ENCODE measurements around the gene LRP1B. TPM values are rescaled to one million over a fixed set of nuclear protein-coding genes. Genes with fewer than 3 reads are reported as not detected.

The LRP1B gene
- total and polyA plus RNA-seq, 2 donors (not counting 1 experiment from before 2014, with no cell fraction given), result not detected

- ChIA-PET POLR2A (no interaction called here), CTCF (no interaction called here)
- TF ChIP-seq EZH2 (IDR thresholded peaks at IDR 0.05; ENCODE audit: borderline replicate concordance, insufficient read depth, low read depth, low read length, poor library complexity, severe bottlenecking) (no peak), CTCF (IDR thresholded peaks at IDR 0.05) (no peak)
- Histone ChIP-seq H3K4me1 (ENCODE audit: control insufficient read depth in 2 of 2, insufficient read depth in 2 of 2, low read length in 2 of 2) (no peaks in the 10 kb centered on the region), H3K4me2 (replicated peaks; ENCODE audit: low read depth, low read length, poor library complexity, severe bottlenecking) (no peak overlapping the region), H2AFZ (ENCODE audit: insufficient read depth, low read depth, low read length, poor library complexity, severe bottlenecking) (no peak overlapping the region), H3K36me3 (replicated peaks in 1 of 2; ENCODE audit: control extremely low read depth in 1 of 2, control insufficient read depth in 1 of 2, extremely low read depth in 1 of 2, insufficient read depth in 2 of 2, low read length in 1 of 2) (no peaks in the 10 kb centered on the region), H4K20me1 (ENCODE audit: control insufficient read depth, insufficient read depth, low read length, poor library complexity, severe bottlenecking) (no peaks in the 10 kb centered on the region), H3K79me2 (ENCODE audit: control insufficient read depth, insufficient read depth, low read length) (no peaks in the 10 kb centered on the region), H3K9ac (ENCODE audit: low read length) (no peak overlapping the region), H3K9me3 (ENCODE audit: control extremely low read depth in 1 of 3, control insufficient read depth in 2 of 3, insufficient read depth in 1 of 3, low read length in 2 of 3) (no peaks in the 10 kb centered on the region), H3K27ac (ENCODE audit: low read length in 2 of 2) (no peak overlapping the region), H3K27me3 (replicated peaks in 1 of 4; ENCODE audit: control extremely low read depth in 1 of 4, control insufficient read depth in 3 of 4, insufficient read depth in 4 of 4, low read length in 3 of 4) (no peaks in the 10 kb centered on the region), H3K4me3 (ENCODE audit: control extremely low read depth in 1 of 5, extremely low read depth in 1 of 5, insufficient read depth in 1 of 5, low read depth in 2 of 5, low read length in 4 of 5) (no peak overlapping the region)
- no peak overlapping the region for H3K27ac Mint-ChIP-seq
- no peak for DNase-seq
- no peak for ATAC-seq (ENCODE audit: low read depth)
- peaks cover 3% of the 10 kb centered on the region for H3K27me3 Mint-ChIP-seq
- H3K4me1 Mint-ChIP-seq, result no peaks in the 10 kb centered on the region
- H3K9me3 Mint-ChIP-seq (ENCODE audit: insufficient read depth), result no peaks in the 10 kb centered on the region
- H3K4me3 Mint-ChIP-seq, result no peak overlapping the region
- intact Hi-C loops (cut with micrococcal nuclease), result no loop called here
- 84% methylated on average over 2 of the region's 2 CpGs for WGBS (ENCODE audit: insufficient coverage)
Observed at GRCh38 chr2:142144547-142144946, 13.7 kb upstream of the LRP1B start.

- POLR2A ChIA-PET, result no interaction called here
- H3K27ac Mint-ChIP-seq, result no peak overlapping the region
- Histone ChIP-seq H3K27me3 (replicated peaks in 1 of 4; ENCODE audit: control extremely low read depth in 1 of 4, control insufficient read depth in 3 of 4, insufficient read depth in 4 of 4, low read length in 3 of 4) (no peaks in the 10 kb centered on the region), H3K4me3 (ENCODE audit: control extremely low read depth in 1 of 5, extremely low read depth in 1 of 5, insufficient read depth in 1 of 5, low read depth in 2 of 5, low read length in 4 of 5) (no peak overlapping the region), H3K36me3 (replicated peaks in 1 of 2; ENCODE audit: control extremely low read depth in 1 of 2, control insufficient read depth in 1 of 2, extremely low read depth in 1 of 2, insufficient read depth in 2 of 2, low read length in 1 of 2) (no peaks in the 10 kb centered on the region), H3K79me2 (ENCODE audit: control insufficient read depth, insufficient read depth, low read length) (no peaks in the 10 kb centered on the region), H3K27ac (ENCODE audit: low read length in 2 of 2) (no peak overlapping the region), H3K9ac (ENCODE audit: low read length) (no peak overlapping the region), H3K4me2 (replicated peaks; ENCODE audit: low read depth, low read length, poor library complexity, severe bottlenecking) (no peak overlapping the region), H3K4me1 (ENCODE audit: control insufficient read depth in 2 of 2, insufficient read depth in 2 of 2, low read length in 2 of 2) (no peaks in the 10 kb centered on the region), H2AFZ (ENCODE audit: insufficient read depth, low read depth, low read length, poor library complexity, severe bottlenecking) (no peak overlapping the region), H3K9me3 (ENCODE audit: control extremely low read depth in 1 of 3, control insufficient read depth in 2 of 3, insufficient read depth in 1 of 3, low read length in 2 of 3) (no peaks in the 10 kb centered on the region), H4K20me1 (ENCODE audit: control insufficient read depth, insufficient read depth, low read length, poor library complexity, severe bottlenecking) (no peaks in the 10 kb centered on the region)
- H3K4me3 Mint-ChIP-seq, result no peak overlapping the region
- H3K27me3 Mint-ChIP-seq, result peaks cover 3% of the 10 kb centered on the region
- WGBS (ENCODE audit: insufficient coverage), result no CpG with 5 or more reads among the region's 3 CpGs
- H3K4me1 Mint-ChIP-seq, result no peaks in the 10 kb centered on the region
- TF ChIP-seq CTCF (IDR thresholded peaks at IDR 0.05) (no peak), EZH2 (IDR thresholded peaks at IDR 0.05; ENCODE audit: borderline replicate concordance, insufficient read depth, low read depth, low read length, poor library complexity, severe bottlenecking) (no peak)
- intact Hi-C loops (cut with micrococcal nuclease), result no loop called here
- CTCF ChIA-PET, result no interaction called here
- DNase-seq (no peak), ATAC-seq (ENCODE audit: low read depth) (no peak)
- H3K9me3 Mint-ChIP-seq (ENCODE audit: insufficient read depth), result no peaks in the 10 kb centered on the region
Observed at GRCh38 chr2:142142595-142142994, 11.8 kb upstream of the LRP1B start.
